ENCODE data around the gene AHRR. TPM values are rescaled to one million over a fixed set of nuclear protein-coding genes. Genes with fewer than 3 reads are reported as not detected.
A peak's percentile ranks its signal among the peaks of the same experiment; 100 is the strongest.

The AHRR gene
- total RNA-seq, 1 donor from 2014 or later, result not detected

DNA sequence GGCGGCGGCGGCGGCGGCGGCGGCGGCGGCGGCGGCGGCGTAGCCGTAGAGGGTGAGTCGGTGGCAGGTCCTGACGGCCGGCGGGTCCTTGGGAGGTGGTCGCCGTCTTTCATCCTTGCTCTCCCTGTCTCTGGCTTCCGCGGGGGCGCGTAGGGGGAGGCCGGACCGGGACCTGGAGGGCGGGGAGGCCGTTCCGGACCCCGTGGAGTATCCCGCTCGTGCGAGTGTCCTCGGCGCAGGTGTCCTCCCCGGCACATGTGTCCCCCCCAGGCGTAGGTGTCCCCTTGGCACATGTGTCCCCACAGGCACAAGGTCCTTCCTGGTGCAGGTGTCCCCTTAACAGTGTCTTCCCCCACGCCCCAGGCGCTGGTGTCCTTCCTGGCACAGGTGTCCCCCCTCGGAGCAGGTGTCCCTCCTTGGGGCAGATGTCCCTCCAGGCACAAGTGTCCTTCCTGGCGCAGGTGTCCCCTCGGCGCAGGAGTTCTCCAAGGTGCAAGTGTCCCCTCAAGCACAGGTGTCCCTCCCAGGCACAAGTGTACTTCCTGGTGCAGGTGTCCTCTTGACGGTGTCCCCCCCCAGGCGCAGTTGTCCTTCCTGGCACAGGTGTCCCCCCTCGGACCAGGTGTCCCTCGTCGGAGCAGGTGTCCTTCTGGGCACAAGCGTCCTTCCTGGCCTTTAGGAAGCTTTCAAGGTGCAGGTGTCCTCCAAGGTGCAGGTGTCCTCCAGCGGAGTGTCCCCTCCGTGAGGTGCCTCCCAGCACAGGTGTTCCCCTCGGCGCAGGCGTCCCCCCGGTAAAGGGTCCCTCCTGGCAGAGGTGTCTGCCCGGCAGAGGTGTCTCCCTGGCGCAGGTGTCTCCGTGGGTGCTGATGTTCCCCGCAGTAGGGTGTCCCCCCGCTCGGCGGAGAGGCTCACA, 122.0 kb downstream of the AHRR start:
- peak in 1 of 2 donors; percentile 60 for DNase-seq (ENCODE audit: low spot score in 2 of 2)
- Histone ChIP-seq H3K36me3 (peaks cover 20 to 26% of the 10 kb centered on the region in 2 donors), H3K27me3 (no peaks in the 10 kb centered on the region), H3K4me1 (peaks cover 12% of the 10 kb centered on the region in 2 donors), H3K9me3 (no peaks in the 10 kb centered on the region), H3K4me3 (peak overlapping the region; percentile 71 to 92), H3K27ac (peak overlapping the region; percentile 76)
- intact Hi-C loops (cut with DNase I), result loop anchor here (5.0 to 10.0 kb wide), 3 partner anchors 169 to 226 kb away; partner anchors contain the start of genes CCDC127, CEP72, PDCD6 and SDHA
- TF ChIP-seq CTCF (IDR thresholded peaks at IDR 0.05), result no peak

GRCh38 chr5:444226-444625, 122.7 kb downstream of the AHRR start:
- Histone ChIP-seq H3K9me3 (no peaks in the 10 kb centered on the region), H3K27ac (no peak overlapping the region), H3K27me3 (no peaks in the 10 kb centered on the region), H3K36me3 (peaks cover 28 to 33% of the 10 kb centered on the region in 2 donors), H3K4me3 (peak overlapping the region; percentile 71 to 92), H3K4me1 (peaks cover 12% of the 10 kb centered on the region in 2 donors)
- no peak for TF ChIP-seq CTCF (IDR thresholded peaks at IDR 0.05)
- intact Hi-C loops (cut with DNase I), result loop anchor here (5.0 to 10.0 kb wide), 3 partner anchors 169 to 227 kb away; partner anchors contain the start of genes CCDC127, CEP72, PDCD6 and SDHA
- peak in 1 of 2 donors; percentile 55 for DNase-seq (ENCODE audit: low spot score in 2 of 2)

GRCh38 chr5:445591-445990, 124.1 kb downstream of the AHRR start:
- peak in 1 of 2 donors; percentile 30 for DNase-seq (ENCODE audit: low spot score in 2 of 2)
- no peak for TF ChIP-seq CTCF (IDR thresholded peaks at IDR 0.05)
- Histone ChIP-seq H3K27me3 (no peaks in the 10 kb centered on the region), H3K27ac (no peak overlapping the region), H3K9me3 (no peaks in the 10 kb centered on the region), H3K4me3 (no peak overlapping the region), H3K36me3 (peaks cover 36 to 46% of the 10 kb centered on the region in 2 donors), H3K4me1 (peaks cover 12% of the 10 kb centered on the region in 2 donors)
- intact Hi-C loops (cut with DNase I), result loop anchor here (10.0 kb wide), 2 partner anchors 169 to 171 kb away; partner anchors contain the start of genes CEP72 and PDCD6

GRCh38 chr5:446066-446882, 124.8 kb downstream of the AHRR start:
- H3K27ac ChIP-seq, result no peak overlapping the region
- no peak overlapping the region for H3K4me3 ChIP-seq
- peaks cover 12% of the 10 kb centered on the region in 2 donors for H3K4me1 ChIP-seq
- peaks cover 0 to 2% of the 10 kb centered on the region in 2 donors for H3K9me3 ChIP-seq
- intact Hi-C loops (cut with DNase I), result loop anchor here (10.0 kb wide), 2 partner anchors 169 to 171 kb away; partner anchors contain the start of genes CEP72 and PDCD6
- no peaks in the 10 kb centered on the region for H3K27me3 ChIP-seq
- DNase-seq (ENCODE audit: low spot score in 2 of 2), result peak in 1 of 2 donors; percentile 54
- TF ChIP-seq CTCF (IDR thresholded peaks at IDR 0.05), result no peak
- H3K36me3 ChIP-seq, result peaks cover 41 to 53% of the 10 kb centered on the region in 2 donors

GRCh38 chr5:446883-447263, 125.4 kb downstream of the AHRR start:
- Histone ChIP-seq H3K9me3 (peaks cover 5 to 8% of the 10 kb centered on the region in 2 donors), H3K27me3 (no peaks in the 10 kb centered on the region), H3K36me3 (peaks cover 46 to 59% of the 10 kb centered on the region in 2 donors), H3K4me3 (no peak overlapping the region), H3K27ac (no peak overlapping the region), H3K4me1 (peaks cover 12% of the 10 kb centered on the region in 2 donors)
- TF ChIP-seq CTCF (IDR thresholded peaks at IDR 0.05), result peak in 1 of 3 experiments; percentile 43
- peak in 1 of 2 donors; percentile 54 for DNase-seq (ENCODE audit: low spot score in 2 of 2)
- intact Hi-C loops (cut with DNase I), result loop anchor here (10.0 kb wide), 2 partner anchors 168 to 172 kb away; partner anchors contain the start of genes CEP72 and PDCD6

All from ascending aorta (tissue), 2 donors.